GM12891 (cell line): Measurements from ENCODE around the gene SNF8.

Experiments
- DNase-seq: peaks from one replicate; pipeline ENCODE4 v3.0.0; 2011; ENCODE audit warnings: low spot score; ENCODE audit not compliant: insufficient read length
- FAIRE-seq: peaks from 2 replicates; lab custom pipeline; 2011; peaks lifted over from hg19 to GRCh38; lab: Jason Lieb, UNC
- PAX5 ChIP-seq: IDR thresholded peaks from 2 replicates; pipeline ENCODE4 v1.6.1; 2011; ENCODE audit warnings: low read length, moderate library complexity, mild to moderate bottlenecking; ENCODE audit not compliant: insufficient read depth, severe bottlenecking
- POLR2A ChIP-seq: IDR thresholded peaks from 2 replicates; pipeline ENCODE4 v1.6.1; 2011; ENCODE audit warnings: low read depth, low read length, control low read depth
- POLR2AphosphoS5 ChIP-seq: IDR thresholded peaks from 2 replicates; pipeline ENCODE4 v1.6.1; 2011; ENCODE audit warnings: low read depth, low read length, control low read depth
- POU2F2 ChIP-seq: IDR thresholded peaks from 2 replicates; pipeline ENCODE4 v1.6.1; 2011; ENCODE audit warnings: low read depth, mild to moderate bottlenecking, control low read depth, low read length, moderate library complexity
- SPI1 ChIP-seq: IDR thresholded peaks from 2 replicates; pipeline ENCODE4 v1.6.1; 2011; ENCODE audit warnings: low read depth, low read length, control low read depth
- TAF1 ChIP-seq: IDR thresholded peaks from 2 replicates; pipeline ENCODE4 v1.6.1; 2011; ENCODE audit warnings: low read depth, low read length, control low read depth

Gene SNF8

DNA sequence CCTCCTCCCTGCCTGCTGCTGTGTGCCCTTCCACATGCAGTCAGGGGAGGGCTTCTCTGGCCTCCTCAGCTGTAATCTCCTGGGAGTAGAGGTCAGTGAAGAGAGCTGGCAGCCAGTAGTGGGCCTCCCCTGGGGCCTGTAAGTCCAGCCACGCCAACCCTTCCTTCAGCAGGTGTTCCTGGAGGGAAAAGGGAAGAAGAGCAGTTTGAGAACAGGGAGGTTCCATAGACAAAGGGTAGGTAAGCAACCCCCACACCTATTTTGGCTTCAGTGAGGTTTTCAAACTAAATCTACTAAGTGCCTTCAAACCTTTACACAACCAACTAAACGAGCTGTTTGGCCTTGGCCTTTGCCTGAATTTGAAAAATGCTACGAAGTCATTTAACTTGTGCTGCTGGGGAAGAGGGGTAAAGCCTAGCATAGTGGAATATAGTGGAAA, 14.2 kb downstream of the SNF8 start:
- DNase-seq (no peak), FAIRE-seq (no peak)
- TF ChIP-seq POLR2AphosphoS5 (0 out of 2 replicates have a peak, but pooled peaks have one; percentile 12), POU2F2 (no peak)

DNA sequence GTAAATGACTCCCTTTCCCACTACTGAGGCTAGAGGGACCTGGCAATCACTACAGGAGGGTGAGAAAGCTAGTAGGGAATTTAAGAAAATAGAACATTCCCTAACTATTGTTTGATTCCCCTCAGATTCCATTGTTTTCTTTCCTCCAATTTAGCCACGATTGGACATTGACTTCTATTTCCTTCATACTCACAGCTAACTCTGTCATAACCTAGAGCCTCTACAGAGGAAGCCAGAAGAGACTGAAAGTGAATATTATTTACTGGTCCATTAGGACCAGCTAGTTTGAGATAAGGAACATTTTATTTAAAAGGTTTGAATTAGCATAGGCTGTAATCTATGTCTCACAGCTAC, 14.9 kb downstream of the SNF8 start:
- FAIRE-seq: no peak
- peak; percentile 36; the same call in 1 of the 2 replicates for TF ChIP-seq POLR2A
- TF ChIP-seq PAX5: no peak
- TF ChIP-seq POLR2AphosphoS5: peak; percentile 7; the same call in 1 of the 2 replicates
- TF ChIP-seq SPI1: no peak
- no peak for TF ChIP-seq POU2F2
- TF ChIP-seq TAF1: no peak
- no peak for DNase-seq

DNA sequence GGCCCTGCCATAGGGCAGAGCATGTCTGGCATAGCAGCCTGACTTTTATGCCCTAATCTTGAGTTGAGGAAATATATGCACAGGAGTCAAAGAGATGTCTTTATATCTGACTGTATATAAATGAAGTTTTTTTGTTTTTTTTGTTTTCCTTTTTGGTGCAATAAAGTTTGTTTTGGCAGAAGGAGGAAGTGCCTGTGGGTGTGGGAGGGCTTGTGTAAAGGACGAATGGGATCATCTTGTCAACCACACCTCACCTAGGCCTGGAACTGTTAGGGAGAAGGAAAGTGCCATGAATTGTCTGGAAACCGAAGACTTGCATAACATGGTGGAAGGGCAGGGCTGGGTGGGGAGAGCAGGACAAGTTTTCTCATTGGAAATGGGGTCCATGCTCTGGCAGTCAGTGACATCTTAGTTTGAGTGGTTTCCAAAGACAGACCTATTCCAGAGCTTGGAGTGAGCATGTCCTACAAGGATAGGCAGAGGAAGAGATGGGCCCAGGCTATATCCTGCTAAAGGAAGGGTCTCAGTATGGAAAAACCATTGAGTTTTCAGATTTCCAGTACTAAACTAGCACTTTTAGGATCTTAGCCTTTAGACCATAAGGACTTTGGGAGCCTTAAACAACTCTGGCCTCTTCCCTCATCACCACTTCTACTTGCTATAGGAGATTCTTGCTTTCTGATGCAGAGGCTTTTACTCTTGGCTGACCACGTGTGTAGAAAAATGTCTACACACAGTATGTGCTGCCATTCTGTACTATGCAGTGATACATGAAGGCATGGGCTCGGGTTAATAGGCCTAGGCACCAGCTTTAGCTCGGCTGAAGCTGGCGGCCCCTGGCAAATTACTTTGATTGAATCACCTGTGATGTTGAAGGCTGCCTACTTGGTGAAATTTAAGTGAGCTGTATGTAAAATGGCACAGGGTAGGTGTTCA, 15.5 kb downstream of the SNF8 start:
- FAIRE-seq (no peak), DNase-seq (no peak)
- TF ChIP-seq TAF1 (no peak), POU2F2 (no peak), POLR2AphosphoS5 (peak; percentile 28; the same call in 1 of the 2 replicates), PAX5 (no peak), POLR2A (peak; percentile 37; the same call in 1 of the 2 replicates), SPI1 (peak; percentile 31; the same call in 1 of the 2 replicates)

DNA sequence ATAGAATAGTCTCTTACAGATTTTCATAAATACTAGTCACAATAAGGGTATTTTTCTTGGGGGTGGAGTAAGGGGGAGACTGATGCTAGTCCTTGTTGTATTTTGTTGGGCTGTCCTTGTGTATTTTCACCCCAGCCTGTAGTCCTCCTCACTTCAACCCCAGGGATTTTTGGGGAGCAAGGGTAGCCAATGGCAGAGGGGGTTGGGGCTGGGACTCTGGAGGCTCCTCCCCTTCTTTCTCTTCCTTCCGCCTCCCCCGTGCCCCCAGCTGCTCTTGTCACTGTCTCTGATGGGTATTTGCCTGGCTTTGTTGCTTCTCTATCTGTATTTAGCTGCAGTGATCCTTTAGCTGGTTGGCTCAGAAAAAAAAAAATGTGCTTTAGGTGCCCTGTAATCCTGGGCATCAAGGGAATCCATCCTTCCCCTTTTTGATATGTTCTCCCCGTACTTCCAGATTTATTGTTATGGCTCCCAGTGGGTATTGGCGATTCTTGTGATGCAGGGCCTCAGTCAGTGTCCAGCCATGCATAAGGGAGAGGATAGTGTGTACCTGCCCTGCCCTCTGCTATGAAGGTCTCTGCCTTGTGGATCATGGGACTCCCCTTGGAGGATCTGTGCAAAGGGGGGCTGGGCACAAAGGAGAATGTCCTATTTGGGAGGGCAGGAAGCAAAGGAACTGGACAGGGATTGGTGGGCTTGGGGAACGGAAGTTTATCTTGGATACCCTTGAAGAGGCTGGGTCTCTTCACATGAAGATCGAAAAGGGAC, 16.5 kb downstream of the SNF8 start:
- FAIRE-seq (no peak), DNase-seq (no peak)
- TF ChIP-seq PAX5 (no peak), POU2F2 (no peak), SPI1 (no peak), POLR2A (no peak; the same call in 1 of the 2 replicates), POLR2AphosphoS5 (no peak), TAF1 (no peak)

DNA sequence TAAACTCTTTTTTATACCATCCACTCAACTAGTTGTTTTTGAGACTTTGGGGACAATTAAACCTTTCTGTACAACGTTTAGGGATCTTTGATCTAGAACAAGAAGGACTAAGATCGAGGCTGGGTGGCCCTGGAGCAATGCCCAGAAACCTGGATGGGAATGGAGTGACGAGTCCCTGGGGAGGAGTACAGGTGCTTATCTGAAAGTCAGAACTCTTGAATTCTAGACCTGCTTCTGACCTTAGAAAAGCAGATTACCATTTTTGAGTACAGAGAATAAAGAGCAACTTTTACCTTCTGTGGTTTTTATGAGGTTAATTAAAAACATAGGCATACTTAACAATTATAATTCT, 18.7 kb downstream of the SNF8 start:
- FAIRE-seq (no peak), DNase-seq (no peak)
- TF ChIP-seq POLR2AphosphoS5 (no peak), PAX5 (no peak), POLR2A (no peak), SPI1 (no peak)

DNA sequence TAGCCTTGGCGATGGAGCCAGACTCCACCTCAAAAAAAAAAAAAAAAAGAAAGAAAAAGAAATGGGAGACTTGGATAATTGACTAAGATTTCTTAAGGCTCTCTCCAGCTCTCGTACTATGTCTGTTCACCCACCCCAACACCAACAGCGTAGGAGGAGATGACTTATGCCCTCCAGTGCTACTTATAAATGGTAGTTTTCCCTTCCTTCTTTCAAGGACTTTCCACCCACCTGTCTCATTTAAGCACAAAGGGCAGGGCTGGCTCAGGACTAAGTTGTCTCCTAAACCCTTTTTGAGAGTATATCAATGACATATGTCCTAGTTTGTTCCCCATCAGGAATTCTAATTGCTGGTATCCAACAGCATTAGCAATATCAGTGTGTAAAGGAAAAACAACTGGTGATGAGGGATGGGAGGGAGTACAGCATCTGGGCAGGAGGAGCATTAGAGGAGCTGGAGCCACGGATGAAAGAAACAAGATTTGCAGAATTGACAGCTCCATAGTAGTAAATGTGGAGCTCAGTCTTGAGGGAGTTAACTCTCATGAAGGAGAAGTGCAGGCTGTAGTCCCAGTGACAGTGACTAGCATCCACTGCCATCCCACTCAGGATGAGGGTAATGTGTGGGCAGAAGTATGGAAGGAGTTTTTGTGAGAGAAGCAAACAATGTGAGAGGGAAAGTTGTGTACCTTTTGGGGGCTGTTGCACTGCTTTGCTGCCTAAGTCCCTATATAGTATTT, 19.2 kb downstream of the SNF8 start:
- FAIRE-seq (no peak), DNase-seq (no peak)
- no peak for TF ChIP-seq PAX5
- no peak for TF ChIP-seq POLR2AphosphoS5
- TF ChIP-seq TAF1: no peak
- 0 out of 2 replicates have a peak, but pooled peaks have one; percentile 22 for TF ChIP-seq POLR2A
- no peak for TF ChIP-seq SPI1
- TF ChIP-seq POU2F2: no peak

DNA sequence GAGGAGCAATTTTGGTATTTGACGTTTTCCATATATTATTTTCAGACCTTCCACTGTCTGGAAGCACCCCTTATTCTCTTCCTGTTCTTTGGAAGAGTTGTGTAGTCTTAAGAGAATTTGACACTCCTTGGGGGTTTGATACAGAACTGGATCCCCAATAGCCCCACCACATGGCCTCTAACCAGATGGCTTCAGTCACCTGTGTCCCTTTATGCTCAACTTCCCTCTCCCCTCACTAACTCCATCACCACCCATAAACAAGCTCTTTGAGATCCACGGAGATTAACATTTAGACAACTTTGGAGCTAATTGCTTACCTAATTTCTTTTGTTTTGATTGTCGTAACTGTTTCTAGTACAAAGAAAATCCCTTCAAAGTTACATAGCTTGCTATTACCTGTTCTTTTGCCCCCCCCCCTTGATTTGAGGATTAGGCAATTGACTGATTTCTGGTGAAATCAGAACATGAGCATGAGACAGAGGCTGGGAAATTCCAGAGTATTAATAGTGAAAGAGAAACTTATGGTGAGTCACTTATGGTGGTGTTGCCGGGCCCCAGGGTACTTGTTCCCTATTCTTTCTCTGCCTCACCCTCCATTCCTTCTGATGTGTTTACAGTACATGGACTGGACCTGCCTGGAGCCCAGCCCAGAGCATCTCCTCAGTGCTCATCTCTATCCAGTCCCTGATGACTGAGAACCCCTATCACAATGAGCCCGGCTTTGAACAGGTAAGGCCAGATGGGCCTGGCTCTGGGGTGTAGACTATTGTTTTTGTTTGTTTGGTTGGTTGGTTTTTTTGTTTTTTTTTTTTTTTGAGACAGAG, 29.0 kb downstream of the SNF8 start:
- TF ChIP-seq POLR2AphosphoS5 (no peak), POU2F2 (no peak), POLR2A (no peak), TAF1 (no peak), SPI1 (no peak), PAX5 (no peak)
- FAIRE-seq (peak; percentile 48), DNase-seq (peak; percentile 39)

DNA sequence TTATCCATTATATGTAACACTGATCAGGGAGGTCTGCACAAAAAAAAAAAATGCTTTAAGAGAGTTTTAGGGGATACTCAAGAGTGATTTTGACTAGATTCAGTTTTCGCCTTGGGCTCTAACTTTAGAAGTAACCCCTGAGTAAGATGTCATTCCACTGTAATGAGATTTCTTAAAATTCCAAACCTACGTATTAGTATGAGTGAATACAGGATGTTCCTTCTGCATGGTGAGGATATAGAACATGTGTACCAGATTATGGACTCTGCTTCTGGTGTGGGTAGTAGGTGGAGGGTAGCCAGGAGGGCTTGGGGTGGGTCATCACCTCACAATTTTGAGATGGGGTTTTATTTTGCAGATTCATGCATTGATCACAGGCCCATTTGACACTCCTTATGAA, 32.2 kb downstream of the SNF8 start:
- DNase-seq (no peak), FAIRE-seq (no peak)
- TF ChIP-seq PAX5 (no peak), POLR2AphosphoS5 (peak; percentile 38; the same call in 1 of the 2 replicates), TAF1 (no peak), SPI1 (no peak)

DNA sequence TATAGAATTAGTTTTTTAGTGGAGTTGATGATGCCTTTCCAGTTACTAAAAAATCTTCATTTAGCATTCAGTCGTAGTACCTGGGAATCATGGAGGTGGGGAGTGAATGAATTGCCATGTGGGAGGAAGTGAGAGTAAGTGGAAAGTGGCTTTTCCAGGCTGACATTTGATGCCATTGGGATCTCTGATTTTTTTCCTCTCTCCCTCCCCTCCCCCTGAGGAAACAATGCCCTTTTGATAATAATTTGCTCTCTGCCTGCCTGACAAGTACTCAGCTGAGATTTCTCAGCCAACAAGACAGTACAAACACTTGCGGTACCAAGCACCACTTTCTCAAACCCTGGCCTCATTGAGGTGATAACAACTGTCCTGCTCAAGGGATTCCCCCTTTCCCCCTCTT, 34.3 kb downstream of the SNF8 start:
- no peak for DNase-seq
- FAIRE-seq: no peak
- TF ChIP-seq POU2F2 (no peak), SPI1 (peak; percentile 53)
